HepG2 (cell line): ENCODE data around the gene ABCD1.
"Not testable (repeated sequence)": the region's sequence is repeated elsewhere in the genome, so short reads cannot be mapped to it uniquely, and the experiment has no call there.

Experiments
- CTCF ChIP-seq: sonication (generic); formaldehyde crosslinking; IDR thresholded peaks from 2 replicates; pipeline ENCODE4 v1.5.0; 2020; ENCODE audit warnings: mild to moderate bottlenecking, missing genetic modification reagents, moderate library complexity
- HINFP ChIP-seq: sonication (generic); formaldehyde crosslinking; IDR thresholded peaks from 2 replicates; pipeline ENCODE4 v1.4.0; 2020; ENCODE audit warnings: low read depth, mild to moderate bottlenecking, missing genetic modification reagents
- HNRNPK ChIP-seq: fragments of 200-400 bp; formaldehyde crosslinking; IDR thresholded peaks from 2 replicates; pipeline ENCODE4 v1.6.1; 2018; ENCODE audit warnings: low read length, low read depth, moderate library complexity, mild to moderate bottlenecking; ENCODE audit not compliant: poor library complexity, severe bottlenecking
- SIN3B ChIP-seq: fragments of 150-350 bp; IDR thresholded peaks from 2 replicates; pipeline ENCODE4 v1.6.1; 2014; ENCODE audit warnings: low read length
- ZNF569 ChIP-seq: sonication (generic); formaldehyde crosslinking; IDR thresholded peaks from 2 replicates; pipeline ENCODE4 v1.5.0; 2020; ENCODE audit warnings: mild to moderate bottlenecking, missing genetic modification reagents, moderate library complexity, borderline replicate concordance
- TF ChIP-seq, protein P1 (sequence below): sonication (generic); formaldehyde crosslinking; IDR thresholded peaks from 2 replicates; pipeline ENCODE4 v1.5.0; 2020; ENCODE audit warnings: mild to moderate bottlenecking, missing genetic modification reagents

- not testable (repeated sequence) for TF ChIP-seq SIN3B; CTCF; ZNF569 (CRISPR knock-in tag); HNRNPK; HINFP
- TF ChIP-seq, protein P1, sequence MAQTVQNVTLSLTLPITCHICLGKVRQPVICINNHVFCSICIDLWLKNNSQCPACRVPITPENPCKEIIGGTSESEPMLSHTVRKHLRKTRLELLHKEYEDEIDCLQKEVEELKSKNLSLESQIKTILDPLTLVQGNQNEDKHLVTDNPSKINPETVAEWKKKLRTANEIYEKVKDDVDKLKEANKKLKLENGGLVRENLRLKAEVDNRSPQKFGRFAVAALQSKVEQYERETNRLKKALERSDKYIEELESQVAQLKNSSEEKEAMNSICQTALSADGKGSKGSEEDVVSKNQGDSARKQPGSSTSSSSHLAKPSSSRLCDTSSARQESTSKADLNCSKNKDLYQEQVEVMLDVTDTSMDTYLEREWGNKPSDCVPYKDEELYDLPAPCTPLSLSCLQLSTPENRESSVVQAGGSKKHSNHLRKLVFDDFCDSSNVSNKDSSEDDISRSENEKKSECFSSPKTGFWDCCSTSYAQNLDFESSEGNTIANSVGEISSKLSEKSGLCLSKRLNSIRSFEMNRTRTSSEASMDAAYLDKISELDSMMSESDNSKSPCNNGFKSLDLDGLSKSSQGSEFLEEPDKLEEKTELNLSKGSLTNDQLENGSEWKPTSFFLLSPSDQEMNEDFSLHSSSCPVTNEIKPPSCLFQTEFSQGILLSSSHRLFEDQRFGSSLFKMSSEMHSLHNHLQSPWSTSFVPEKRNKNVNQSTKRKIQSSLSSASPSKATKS, result not testable (repeated sequence)
Observed at GRCh38 chrX:153683486-153683885, 41.2 kb upstream of the ABCD1 start.
